Measurements from ENCODE around the gene PDXP. TPM values are rescaled to one million over a fixed set of nuclear protein-coding genes. Genes with fewer than 3 reads are reported as not detected.
"Not testable (repeated sequence)": the region's sequence is repeated elsewhere in the genome, so short reads cannot be mapped to it uniquely, and the experiment has no call there.

PDXP gene
- total and polyA plus RNA-seq, 2 of the 13 experiments (the other 11 are each of a cell fraction or from before 2014, with no cell fraction given), result 58.2 to 70.6 TPM

DNA sequence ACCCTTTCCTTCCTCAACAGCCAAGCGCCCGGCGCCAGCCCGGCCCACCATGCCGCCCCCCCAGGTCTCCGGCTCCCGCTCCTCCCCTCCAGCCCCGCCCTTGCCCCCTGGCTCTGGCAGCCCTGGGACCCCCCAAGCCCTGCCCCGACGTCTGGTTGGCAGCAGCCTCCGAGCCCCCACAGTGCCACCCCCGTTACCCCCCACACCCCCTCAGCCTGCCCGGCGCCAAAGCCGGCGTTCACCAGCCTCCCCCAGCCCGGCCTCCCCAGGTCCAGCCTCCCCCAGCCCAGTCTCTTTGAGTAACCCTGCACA, 3.3 kb upstream of the PDXP start (continued):
- no peak for TF ChIP-seq KLF16 (CRISPR knock-in tag; IDR thresholded peaks at IDR 0.05)
- no peak for TF ChIP-seq ZNF34 (CRISPR knock-in tag; IDR thresholded peaks at IDR 0.05; ENCODE audit: borderline replicate concordance)
- TF ChIP-seq ZFP1 (CRISPR knock-in tag; IDR thresholded peaks at IDR 0.05), result no peak
- TF ChIP-seq, protein P1, sequence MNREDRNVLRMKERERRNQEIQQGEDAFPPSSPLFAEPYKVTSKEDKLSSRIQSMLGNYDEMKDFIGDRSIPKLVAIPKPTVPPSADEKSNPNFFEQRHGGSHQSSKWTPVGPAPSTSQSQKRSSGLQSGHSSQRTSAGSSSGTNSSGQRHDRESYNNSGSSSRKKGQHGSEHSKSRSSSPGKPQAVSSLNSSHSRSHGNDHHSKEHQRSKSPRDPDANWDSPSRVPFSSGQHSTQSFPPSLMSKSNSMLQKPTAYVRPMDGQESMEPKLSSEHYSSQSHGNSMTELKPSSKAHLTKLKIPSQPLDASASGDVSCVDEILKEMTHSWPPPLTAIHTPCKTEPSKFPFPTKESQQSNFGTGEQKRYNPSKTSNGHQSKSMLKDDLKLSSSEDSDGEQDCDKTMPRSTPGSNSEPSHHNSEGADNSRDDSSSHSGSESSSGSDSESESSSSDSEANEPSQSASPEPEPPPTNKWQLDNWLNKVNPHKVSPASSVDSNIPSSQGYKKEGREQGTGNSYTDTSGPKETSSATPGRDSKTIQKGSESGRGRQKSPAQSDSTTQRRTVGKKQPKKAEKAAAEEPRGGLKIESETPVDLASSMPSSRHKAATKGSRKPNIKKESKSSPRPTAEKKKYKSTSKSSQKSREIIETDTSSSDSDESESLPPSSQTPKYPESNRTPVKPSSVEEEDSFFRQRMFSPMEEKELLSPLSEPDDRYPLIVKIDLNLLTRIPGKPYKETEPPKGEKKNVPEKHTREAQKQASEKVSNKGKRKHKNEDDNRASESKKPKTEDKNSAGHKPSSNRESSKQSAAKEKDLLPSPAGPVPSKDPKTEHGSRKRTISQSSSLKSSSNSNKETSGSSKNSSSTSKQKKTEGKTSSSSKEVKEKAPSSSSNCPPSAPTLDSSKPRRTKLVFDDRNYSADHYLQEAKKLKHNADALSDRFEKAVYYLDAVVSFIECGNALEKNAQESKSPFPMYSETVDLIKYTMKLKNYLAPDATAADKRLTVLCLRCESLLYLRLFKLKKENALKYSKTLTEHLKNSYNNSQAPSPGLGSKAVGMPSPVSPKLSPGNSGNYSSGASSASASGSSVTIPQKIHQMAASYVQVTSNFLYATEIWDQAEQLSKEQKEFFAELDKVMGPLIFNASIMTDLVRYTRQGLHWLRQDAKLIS (CRISPR knock-in tag; IDR thresholded peaks at IDR 0.05), result no peak
- TF ChIP-seq GTF3A (CRISPR knock-in tag; conservative IDR thresholded peaks at IDR 0.05), result no peak
- TF ChIP-seq ZNF614 (CRISPR knock-in tag; IDR thresholded peaks at IDR 0.05; ENCODE audit: borderline replicate concordance), result no peak
- TF ChIP-seq KDM5B (CRISPR knock-in tag; IDR thresholded peaks at IDR 0.05; ENCODE audit: borderline replicate concordance), result no peak
- no peak for TF ChIP-seq PPARG (CRISPR knock-in tag; conservative IDR thresholded peaks at IDR 0.05)
- TF ChIP-seq HNF1A (IDR thresholded peaks at IDR 0.05; ENCODE audit: low read depth), result no peak
- TF ChIP-seq HNF1A (CRISPR knock-in tag; IDR thresholded peaks at IDR 0.05; ENCODE audit: borderline replicate concordance), result no peak
- TF ChIP-seq NFE2L1 (CRISPR knock-in tag; IDR thresholded peaks at IDR 0.05; ENCODE audit: borderline replicate concordance), result no peak
- no peak for TF ChIP-seq EEA1 (CRISPR knock-in tag; IDR thresholded peaks at IDR 0.05; ENCODE audit: borderline replicate concordance)

DNA sequence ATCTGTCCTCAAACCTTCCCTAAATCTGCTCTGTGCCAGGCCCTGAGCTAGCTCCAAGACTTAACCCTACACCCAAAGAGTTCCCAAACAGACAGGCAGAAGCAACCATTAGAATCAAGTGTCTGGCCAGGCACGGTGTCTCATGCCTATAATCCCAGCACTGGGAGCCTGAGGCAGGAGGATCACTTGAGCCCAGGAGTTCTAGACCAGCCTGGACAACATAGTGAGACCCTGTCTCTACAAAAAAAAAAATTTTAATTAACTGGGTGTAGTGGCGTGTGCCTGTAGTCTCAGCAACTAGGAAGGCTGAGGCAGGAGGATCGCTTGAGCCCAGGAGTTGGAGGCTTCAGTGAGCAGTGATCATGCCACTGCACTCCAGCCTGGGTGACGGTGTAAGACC, 1.9 kb upstream of the PDXP start:
- 99% methylated on average over 4 of the region's 4 CpGs for WGBS (ENCODE audit: low lambda C conversion rate)
- in situ Hi-C loops (cut with HindIII; ENCODE audit: extremely low pct_ligation_motif_present, low pct_unique_long_range_greater_than_20kb), result not testable (repeated sequence)

More for the DNA sequence above, 1.9 kb upstream of the PDXP start:
- H3K9me3 ChIP-seq (ENCODE audit: low read length); H3K27me3 ChIP-seq (ENCODE audit: control insufficient read depth in 1 of 2, insufficient read depth in 2 of 2, low read length in 2 of 2); CTCF ChIA-PET (ENCODE audit: low intra/inter-chr PET ratio, low total read pairs); H3K36me3 ChIP-seq (replicated peaks in 1 of 2; ENCODE audit: control insufficient read depth in 1 of 2, insufficient read depth in 2 of 2, low read length in 2 of 2); H2AFZ ChIP-seq (ENCODE audit: low read length); BruUV-seq (replicated peaks); H3K9ac ChIP-seq (ENCODE audit: insufficient read depth, low read depth, low read length); DNase-seq (ENCODE audit: low spot score); FAIRE-seq; ATAC-seq; H3K27ac ChIP-seq (ENCODE audit: extremely low read length, insufficient read depth, low read length); H3K4me2 ChIP-seq (ENCODE audit: low read depth, low read length); H3K4me3 ChIP-seq (replicated peaks in 1 of 3; ENCODE audit: insufficient read depth in 1 of 3, low read depth in 2 of 3, low read length in 3 of 3): not testable (repeated sequence)
- Histone ChIP-seq H3K79me2 (ENCODE audit: insufficient read depth, low read length) (peaks cover 31% of the 10 kb centered on the region), H4K20me1 (ENCODE audit: insufficient read depth, low read length) (peaks cover 21% of the 10 kb centered on the region), H3K4me1 (ENCODE audit: insufficient read depth, low read length) (peaks cover 35% of the 10 kb centered on the region)
- POLR2A ChIA-PET, result interaction anchor here (0.6 to 11.2 kb wide), 4 partner anchors 19 to 186 kb away, joined by 4 to 242 read pairs (median 68); partner anchors contain the start of genes LGALS1 and SH3BP1
- intact Hi-C loops (cut with micrococcal nuclease; ENCODE audit: unreplicated experiment), result loop anchor here (10.0 kb wide), 1 partner anchor 148 kb away; the partner anchor contains the start of gene GCAT

Measured in HepG2 (cell line).